PC-3 (cell line): ENCODE data around the gene MTF1. TPM values are rescaled to one million over a fixed set of nuclear protein-coding genes. Genes with fewer than 3 reads are reported as not detected.

ENCODE experiments used
- ATAC-seq: fragments of 200-7000 bp; cut with Tn5 transposase; 2 replicates; pipeline ENCODE4 v1.9.1; 2020; ENCODE audit warnings: mild to moderate bottlenecking, moderate library complexity
- BruUV-seq: library from RNA; stranded (reverse); fragments of 400-500 nt; replicated peaks from 2 replicates; lab custom pipeline; 2021; lab: Mats Ljungman, UMichigan
- CTCF ChIA-PET: fragments of 300-600 bp; sonication (Branson Sonifier 250); formaldehyde crosslinking; loops from one replicate; lab custom pipeline; 2022; ENCODE audit warnings: antibody characterized with exemption; lab: Charles Lee
- POLR2A ChIA-PET: fragments of 300-600 bp; sonication (Branson Sonifier 250); formaldehyde crosslinking; loops from one replicate; lab custom pipeline; 2022; ENCODE audit warnings: antibody characterized with exemption; ENCODE audit not compliant: unreplicated experiment; lab: Charles Lee
- DNase-seq: peaks from one replicate; pipeline ENCODE4 v3.0.0-alpha.2; 2015
- H2AFZ ChIP-seq: fragments of 300-600 bp; sonication (generic); 2 replicates; pipeline ENCODE4 v1.6.0; 2016; ENCODE audit warnings: antibody characterized with exemption, low read length
- H3F3A ChIP-seq: fragments of 300-600 bp; sonication (generic); one replicate; pipeline ENCODE4 v1.6.0; 2017; ENCODE audit warnings: antibody characterized with exemption, low read length, control low read depth, mild to moderate bottlenecking; ENCODE audit not compliant: unreplicated experiment
- H3K27ac ChIP-seq: fragments of 300-600 bp; sonication (generic); 2 replicates; pipeline ENCODE4 v1.5.1; 2016; ENCODE audit warnings: mild to moderate bottlenecking, low read length
- H3K27me3 ChIP-seq: fragments of 300-600 bp; sonication (generic); 2 replicates; pipeline ENCODE4 v1.6.1; 2016; ENCODE audit warnings: low read length, mixed read lengths
- H3K36me3 ChIP-seq: fragments of 300-600 bp; sonication (generic); 2 replicates; pipeline ENCODE4 v1.6.1; 2016; ENCODE audit warnings: low read depth, mixed run types, low read length, mixed read lengths
- H3K4me1 ChIP-seq: fragments of 300-600 bp; sonication (generic); 2 replicates; pipeline ENCODE4 v1.5.1; 2016; ENCODE audit warnings: low read length; ENCODE audit not compliant: insufficient read depth
- H3K4me2 ChIP-seq: fragments of 300-600 bp; sonication (generic); 2 replicates; pipeline ENCODE4 v1.6.0; 2016; ENCODE audit warnings: low read length
- H3K4me3 ChIP-seq: fragments of 300-600 bp; sonication (generic); 2 replicates; pipeline ENCODE4 v1.5.1; 2016; ENCODE audit warnings: mild to moderate bottlenecking, low read length, mixed read lengths
- H3K79me2 ChIP-seq: fragments of 300-600 bp; sonication (generic); 2 replicates; pipeline ENCODE4 v1.6.1; 2017; ENCODE audit warnings: low read length, mixed read lengths
- H3K9ac ChIP-seq: fragments of 300-600 bp; sonication (generic); 2 replicates; pipeline ENCODE4 v1.6.0; 2016; ENCODE audit warnings: mild to moderate bottlenecking, low read length
- H3K9me2 ChIP-seq: fragments of 300-600 bp; sonication (generic); replicated peaks from 2 replicates; pipeline ENCODE4 v1.6.1; 2016; ENCODE audit warnings: mixed run types, low read length, mixed read lengths
- H3K9me3 ChIP-seq: fragments of 300-600 bp; sonication (generic); 2 replicates; pipeline ENCODE4 v1.6.1; 2016; ENCODE audit warnings: low read length, mixed read lengths
- H4K20me1 ChIP-seq: fragments of 300-600 bp; sonication (generic); 2 replicates; pipeline ENCODE4 v1.6.1; 2016; ENCODE audit warnings: low read length, mixed read lengths
- CTCF ChIP-seq: fragments of 300-600 bp; sonication (generic); conservative IDR thresholded peaks from 2 replicates; pipeline ENCODE4 v1.5.1; 2017; ENCODE audit warnings: antibody characterized with exemption, low read depth, mild to moderate bottlenecking, low read length
- EZH2 ChIP-seq: fragments of 300-600 bp; sonication (generic); IDR thresholded peaks from one replicate; pipeline ENCODE4 v1.6.1; 2017; ENCODE audit warnings: antibody characterized with exemption, mild to moderate bottlenecking, low read length; ENCODE audit not compliant: unreplicated experiment
- EZH2phosphoT487 ChIP-seq: fragments of 300-600 bp; sonication (generic); IDR thresholded peaks from 2 replicates; pipeline ENCODE4 v1.6.1; 2018; ENCODE audit warnings: mild to moderate bottlenecking, antibody characterized with exemption, low read length, borderline replicate concordance
- intact Hi-C: fragments of 100-400 bp; cut with micrococcal nuclease; formaldehyde crosslinking; loops from 2 replicates; pipeline ENCODE4 v1.9.0; 2023
- total RNA-seq: library from RNA; depleted of rRNA; stranded (reverse); fragments of >200 nt; gene quantifications from 2 replicates; pipeline ENCODE4 v1.2.3, GENCODE V29; 2014

MTF1 gene
- total RNA-seq, 1 experiment from 2014 or later, result 5.4 TPM

GRCh38 chr1:37797750-37798345 is 61.5 kb downstream of the MTF1 start:
- Histone ChIP-seq H3K9ac (no peak overlapping the region), H3K79me2 (peaks cover 21% of the 10 kb centered on the region), H2AFZ (no peak overlapping the region), H3K27me3 (no peaks in the 10 kb centered on the region), H3K27ac (no peak overlapping the region), H3K9me3 (no peaks in the 10 kb centered on the region), H3K4me1 (peaks cover 15% of the 10 kb centered on the region), H4K20me1 (0 out of 2 replicates have a peak, but pooled peaks cover 4% of the 10 kb centered on the region), H3K4me2 (no peak overlapping the region), H3K36me3 (peaks cover 14% of the 10 kb centered on the region; the same call in 1 of the 2 replicates), H3F3A (no peaks in the 10 kb centered on the region), H3K9me2 (no peaks in the 10 kb centered on the region), H3K4me3 (no peak overlapping the region)
- ATAC-seq (no peak), DNase-seq (no peak)
- ChIA-PET POLR2A (no interaction called here), CTCF (no interaction called here)
- no TSS peak for BruUV-seq
- intact Hi-C loops, result no loop called here
- no peak for TF ChIP-seq EZH2phosphoT487

GRCh38 chr1:37795340-37796125 is 63.9 kb downstream of the MTF1 start:
- no peak for ATAC-seq
- CTCF ChIA-PET, result no interaction called here
- Histone ChIP-seq H3K9me3 (no peaks in the 10 kb centered on the region), H3K9ac (no peak overlapping the region), H3K4me2 (peak overlapping the region; percentile 89), H3K36me3 (peaks cover 8% of the 10 kb centered on the region; the same call in 1 of the 2 replicates), H3K27me3 (no peaks in the 10 kb centered on the region), H2AFZ (no peak overlapping the region), H3K27ac (no peak overlapping the region), H3K4me3 (peak overlapping the region; percentile 85), H3K4me1 (peaks cover 15% of the 10 kb centered on the region), H3K79me2 (peaks cover 21% of the 10 kb centered on the region), H4K20me1 (0 out of 2 replicates have a peak, but pooled peaks cover 4% of the 10 kb centered on the region), H3K9me2 (no peaks in the 10 kb centered on the region), H3F3A (no peaks in the 10 kb centered on the region)
- no peak for TF ChIP-seq EZH2
- no peak for TF ChIP-seq CTCF
- TF ChIP-seq EZH2phosphoT487, result no peak
- BruUV-seq, result no TSS peak
- intact Hi-C loops, result no loop called here
- DNase-seq, result no peak
- POLR2A ChIA-PET, result no interaction called here

GRCh38 chr1:37794372-37795339 is 64.7 kb downstream of the MTF1 start:
- Histone ChIP-seq H3K9ac (peak overlapping the region; percentile 72), H3K79me2 (peaks cover 21% of the 10 kb centered on the region), H3K36me3 (peaks cover 8% of the 10 kb centered on the region; the same call in 1 of the 2 replicates), H4K20me1 (0 out of 2 replicates have a peak, but pooled peaks cover 4% of the 10 kb centered on the region), H3K4me3 (peak overlapping the region; percentile 85), H3K4me1 (peaks cover 15% of the 10 kb centered on the region), H3K27ac (no peak overlapping the region), H3K9me3 (no peaks in the 10 kb centered on the region), H3K9me2 (no peaks in the 10 kb centered on the region), H2AFZ (peak overlapping the region; percentile 32; the same call in 1 of the 2 replicates), H3F3A (no peaks in the 10 kb centered on the region), H3K4me2 (peak overlapping the region; percentile 89), H3K27me3 (no peaks in the 10 kb centered on the region)
- ChIA-PET CTCF (no interaction called here), POLR2A (interaction anchor here (0.6 kb wide), 1 partner anchor 65 kb away, joined by 5 read pairs; no protein-coding TSS in a partner anchor)
- no TSS peak for BruUV-seq
- ATAC-seq (peak; percentile 59), DNase-seq (no peak)
- no peak for TF ChIP-seq EZH2
- no peak for TF ChIP-seq EZH2phosphoT487
- peak; percentile 38; the same call in 1 of the 2 replicates for TF ChIP-seq CTCF
- intact Hi-C loops, result no loop called here
